ENCODE results near the gene KCNJ4. TPM values are rescaled to one million over a fixed set of nuclear protein-coding genes. Genes with fewer than 3 reads are reported as not detected.

The KCNJ4 gene
- polyA plus RNA-seq, 1 donor (not counting 4 experiments of a cell fraction or from before 2014, with no cell fraction given), result not detected

DNA sequence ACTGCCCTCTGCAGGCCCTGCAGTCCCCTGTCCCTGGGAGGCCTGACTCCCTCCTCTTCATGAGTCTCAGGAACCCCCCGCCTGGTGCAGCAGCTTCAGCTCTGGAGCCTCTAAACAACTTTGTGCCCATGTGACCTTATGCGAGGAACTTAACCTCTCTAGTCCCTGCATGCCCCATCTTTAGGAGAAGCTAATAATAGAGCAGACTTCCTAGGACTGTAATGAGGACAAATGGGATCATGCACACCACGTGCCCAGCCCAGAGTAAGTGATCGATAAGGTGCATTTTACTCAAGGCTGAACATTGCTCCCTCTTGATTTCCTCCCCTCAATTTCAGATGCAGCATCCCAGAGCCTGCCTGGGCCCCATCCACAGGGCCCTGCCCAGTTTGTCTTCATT, 19.0 kb downstream of the KCNJ4 start:
- no peaks in the 10 kb centered on the region for H3K9me3 ChIP-seq (ENCODE audit: control insufficient read depth, low read depth, low read length)
- H3K9me1 ChIP-seq (ENCODE audit: control insufficient read depth, extremely low read depth, insufficient read depth, low read length), result no peaks in the 10 kb centered on the region
- H3K4me2 ChIP-seq (ENCODE audit: control insufficient read depth, extremely low read depth, insufficient read depth, low read depth, low read length), result no peak overlapping the region
- H3K27me3 ChIP-seq (ENCODE audit: control insufficient read depth, extremely low read depth, insufficient read depth, low read length), result peaks cover 11% of the 10 kb centered on the region
- no peaks in the 10 kb centered on the region for H3K36me3 ChIP-seq (ENCODE audit: control insufficient read depth in 2 of 2, extremely low read depth in 1 of 2, insufficient read depth in 2 of 2, low read length in 2 of 2)
- no peaks in the 10 kb centered on the region for H3K79me2 ChIP-seq (ENCODE audit: control insufficient read depth, insufficient read depth, low read length)
- no peaks in the 10 kb centered on the region for H3K4me1 ChIP-seq (ENCODE audit: control insufficient read depth, extremely low read depth, insufficient read depth, low read length)
- H2AFZ ChIP-seq (ENCODE audit: control insufficient read depth, low read length), result no peak overlapping the region
- DNase-seq (ENCODE audit: low read depth, low spot score) (no peak), FAIRE-seq (no peak)
- H4K20me1 ChIP-seq (ENCODE audit: control insufficient read depth, extremely low read depth, insufficient read depth, low read length), result no peaks in the 10 kb centered on the region
- no peak for TF ChIP-seq EZH2 (IDR thresholded peaks at IDR 0.05; ENCODE audit: low read length)
- TF ChIP-seq, protein P1, sequence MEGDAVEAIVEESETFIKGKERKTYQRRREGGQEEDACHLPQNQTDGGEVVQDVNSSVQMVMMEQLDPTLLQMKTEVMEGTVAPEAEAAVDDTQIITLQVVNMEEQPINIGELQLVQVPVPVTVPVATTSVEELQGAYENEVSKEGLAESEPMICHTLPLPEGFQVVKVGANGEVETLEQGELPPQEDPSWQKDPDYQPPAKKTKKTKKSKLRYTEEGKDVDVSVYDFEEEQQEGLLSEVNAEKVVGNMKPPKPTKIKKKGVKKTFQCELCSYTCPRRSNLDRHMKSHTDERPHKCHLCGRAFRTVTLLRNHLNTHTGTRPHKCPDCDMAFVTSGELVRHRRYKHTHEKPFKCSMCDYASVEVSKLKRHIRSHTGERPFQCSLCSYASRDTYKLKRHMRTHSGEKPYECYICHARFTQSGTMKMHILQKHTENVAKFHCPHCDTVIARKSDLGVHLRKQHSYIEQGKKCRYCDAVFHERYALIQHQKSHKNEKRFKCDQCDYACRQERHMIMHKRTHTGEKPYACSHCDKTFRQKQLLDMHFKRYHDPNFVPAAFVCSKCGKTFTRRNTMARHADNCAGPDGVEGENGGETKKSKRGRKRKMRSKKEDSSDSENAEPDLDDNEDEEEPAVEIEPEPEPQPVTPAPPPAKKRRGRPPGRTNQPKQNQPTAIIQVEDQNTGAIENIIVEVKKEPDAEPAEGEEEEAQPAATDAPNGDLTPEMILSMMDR (optimal IDR thresholded peaks at IDR 0.05 in 1 of 3, IDR thresholded peaks at IDR 0.05 in 1 of 3, conservative IDR thresholded peaks at IDR 0.05 in 1 of 3; ENCODE audit: extremely low read depth in 1 of 3, insufficient read depth in 2 of 3, low read length in 3 of 3), result no peak
- H3K9ac ChIP-seq (ENCODE audit: control insufficient read depth, extremely low read depth, insufficient read depth, low read length), result no peak overlapping the region
- no peak overlapping the region for H3K4me3 ChIP-seq (ENCODE audit: control insufficient read depth in 2 of 3, extremely low read depth in 1 of 3, insufficient read depth in 2 of 3, low read depth in 1 of 3, low read length in 3 of 3)
- H3K27ac ChIP-seq (ENCODE audit: control insufficient read depth, insufficient read depth, low read length), result no peak overlapping the region
- dilution Hi-C loops (cut with MboI; ENCODE audit: extremely low pct_ligation_motif_present, low sequenced_read_pairs), result no loop called here

DNA sequence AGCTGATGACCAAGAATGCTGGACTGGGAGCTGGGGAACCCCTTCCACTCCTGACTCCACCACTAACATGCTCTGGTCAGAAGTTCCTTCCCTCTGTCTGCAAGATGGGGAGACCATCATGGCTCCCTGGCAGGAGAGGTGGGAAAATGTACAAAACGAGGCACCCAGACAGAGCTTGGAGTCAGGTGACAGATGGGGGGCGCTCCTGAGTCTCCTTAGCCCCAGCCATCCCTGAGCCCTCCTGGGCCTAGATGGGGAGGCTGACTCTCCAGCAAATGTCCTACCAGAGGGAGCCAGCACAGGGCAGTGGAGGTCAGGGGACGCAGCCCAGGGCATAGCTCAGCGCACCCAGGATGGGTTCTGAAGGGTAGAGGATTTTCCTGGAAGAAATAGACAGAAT, 20.0 kb downstream of the KCNJ4 start:
- Histone ChIP-seq H3K27me3 (ENCODE audit: control insufficient read depth, extremely low read depth, insufficient read depth, low read length) (peaks cover 11% of the 10 kb centered on the region), H3K9me3 (ENCODE audit: control insufficient read depth, low read depth, low read length) (no peaks in the 10 kb centered on the region), H3K9me1 (ENCODE audit: control insufficient read depth, extremely low read depth, insufficient read depth, low read length) (no peaks in the 10 kb centered on the region), H3K79me2 (ENCODE audit: control insufficient read depth, insufficient read depth, low read length) (no peaks in the 10 kb centered on the region), H3K27ac (ENCODE audit: control insufficient read depth, insufficient read depth, low read length) (no peak overlapping the region), H2AFZ (ENCODE audit: control insufficient read depth, low read length) (no peak overlapping the region), H4K20me1 (ENCODE audit: control insufficient read depth, extremely low read depth, insufficient read depth, low read length) (no peaks in the 10 kb centered on the region), H3K4me3 (ENCODE audit: control insufficient read depth in 2 of 3, extremely low read depth in 1 of 3, insufficient read depth in 2 of 3, low read depth in 1 of 3, low read length in 3 of 3) (no peak overlapping the region), H3K4me1 (ENCODE audit: control insufficient read depth, extremely low read depth, insufficient read depth, low read length) (no peaks in the 10 kb centered on the region), H3K4me2 (ENCODE audit: control insufficient read depth, extremely low read depth, insufficient read depth, low read depth, low read length) (no peak overlapping the region), H3K36me3 (ENCODE audit: control insufficient read depth in 2 of 2, extremely low read depth in 1 of 2, insufficient read depth in 2 of 2, low read length in 2 of 2) (no peaks in the 10 kb centered on the region), H3K9ac (ENCODE audit: control insufficient read depth, extremely low read depth, insufficient read depth, low read length) (no peak overlapping the region)
- dilution Hi-C loops (cut with MboI; ENCODE audit: extremely low pct_ligation_motif_present, low sequenced_read_pairs), result no loop called here
- FAIRE-seq (no peak), DNase-seq (ENCODE audit: low read depth, low spot score) (no peak)
- TF ChIP-seq, protein P1 (optimal IDR thresholded peaks at IDR 0.05 in 1 of 3, IDR thresholded peaks at IDR 0.05 in 1 of 3, conservative IDR thresholded peaks at IDR 0.05 in 1 of 3; ENCODE audit: extremely low read depth in 1 of 3, insufficient read depth in 2 of 3, low read length in 3 of 3), result peak in 1 of 3 experiments; percentile 10
- no peak for TF ChIP-seq EZH2 (IDR thresholded peaks at IDR 0.05; ENCODE audit: low read length)
